Measurements from ENCODE around the gene PCSK1N. TPM values are rescaled to one million over a fixed set of nuclear protein-coding genes. Genes with fewer than 3 reads are reported as not detected.

PCSK1N gene
- total and polyA plus RNA-seq, 2 donors (not counting 3 experiments of a cell fraction or from before 2014, with no cell fraction given) = 0.44 TPM; not detected in 1

DNA sequence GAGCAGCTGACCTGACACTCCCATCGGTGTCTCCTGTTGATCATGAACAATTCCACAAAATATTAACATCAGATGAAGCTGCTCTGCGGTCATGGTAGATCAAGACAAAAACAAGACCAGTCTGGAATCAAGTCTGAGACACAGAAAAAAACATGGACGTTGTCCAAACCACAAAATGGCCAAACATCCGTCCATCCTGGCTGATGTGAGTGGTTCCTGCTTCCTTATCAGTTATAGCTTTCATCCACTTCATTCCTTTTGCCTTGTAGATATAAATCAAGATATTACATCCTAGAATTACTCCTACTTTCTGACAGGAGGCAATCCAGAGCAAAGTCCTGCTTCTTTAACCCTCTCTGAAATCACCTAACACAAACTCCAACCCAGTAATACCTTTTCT is 28.8 kb upstream of the PCSK1N start:
- H3K4me2 ChIP-seq (ENCODE audit: insufficient read depth, low read length) = no peak overlapping the region
- POLR2A ChIA-PET = no interaction called here

DNA sequence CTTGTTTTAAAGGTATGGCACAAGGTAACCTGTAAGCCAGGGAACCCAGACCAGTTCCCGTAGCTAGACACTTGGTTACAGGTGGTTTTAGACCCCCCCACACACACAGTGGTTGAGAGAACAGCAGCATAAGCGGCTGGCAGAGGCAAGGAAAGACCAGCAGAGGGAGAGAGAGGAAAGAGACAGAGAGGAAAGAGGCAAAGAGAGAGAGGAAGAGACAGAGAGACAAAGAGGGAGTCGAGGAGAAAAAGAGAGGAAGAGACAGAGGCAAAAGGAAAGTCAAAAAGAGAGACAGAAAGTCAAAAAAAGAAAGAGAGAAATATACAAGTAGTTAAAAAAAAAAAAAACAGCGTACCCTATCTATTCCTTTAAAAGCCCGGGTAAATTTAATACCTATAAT is 19.5 kb upstream of the PCSK1N start:
- Histone ChIP-seq H3K9me1 (replicated peaks; ENCODE audit: control insufficient read depth, extremely low read depth, insufficient read depth, low read length) (no peaks in the 10 kb centered on the region), H3K9me3 (replicated peaks; ENCODE audit: control insufficient read depth, insufficient read depth, low read length) (no peaks in the 10 kb centered on the region), H3K9ac (replicated peaks; ENCODE audit: extremely low read depth, insufficient read depth, low read length) (no peak overlapping the region), H3K27me3 (ENCODE audit: control insufficient read depth in 2 of 2, insufficient read depth in 2 of 2, low read length in 2 of 2) (no peaks in the 10 kb centered on the region), H3K79me2 (ENCODE audit: control insufficient read depth, insufficient read depth, low read length) (no peaks in the 10 kb centered on the region), H3K4me3 (replicated peaks in 1 of 3; ENCODE audit: insufficient read depth in 1 of 3, low read depth in 1 of 3, low read length in 3 of 3) (no peak overlapping the region), H4K20me1 (replicated peaks; ENCODE audit: control insufficient read depth, extremely low read depth, insufficient read depth, low read length) (no peaks in the 10 kb centered on the region), H3K36me3 (ENCODE audit: control insufficient read depth in 2 of 2, extremely low read depth in 1 of 2, insufficient read depth in 2 of 2, low read length in 2 of 2) (no peaks in the 10 kb centered on the region), H2AFZ (ENCODE audit: low read depth, low read length) (no peak overlapping the region), H3K27ac (ENCODE audit: insufficient read depth, low read depth, low read length) (no peak overlapping the region), H3K4me1 (ENCODE audit: control insufficient read depth, extremely low read depth, insufficient read depth, low read length) (no peaks in the 10 kb centered on the region), H3K4me2 (ENCODE audit: insufficient read depth, low read length) (no peak overlapping the region)
- FAIRE-seq = no peak
- ChIA-PET CTCF (no interaction called here), POLR2A (no interaction called here)
- dilution Hi-C loops (cut with MboI; ENCODE audit: extremely low pct_ligation_motif_present, low sequenced_read_pairs) (no loop called here), intact Hi-C loops (cut with micrococcal nuclease) (no loop called here)
- TF ChIP-seq POLR2AphosphoS5 (IDR thresholded peaks at IDR 0.05; ENCODE audit: insufficient read depth, low read depth, low read length) (no peak), MYC (IDR thresholded peaks at IDR 0.05; ENCODE audit: low read depth, low read length) (no peak), FOS (IDR thresholded peaks at IDR 0.05; ENCODE audit: borderline replicate concordance, insufficient read depth, low read length) (no peak), GATA2 (IDR thresholded peaks at IDR 0.05; ENCODE audit: insufficient read depth, insufficient read length, low read depth, low read length) (no peak), POLR2A (IDR thresholded peaks at IDR 0.05; ENCODE audit: low read depth, low read length) (no peak)
- TF ChIP-seq, protein P1, sequence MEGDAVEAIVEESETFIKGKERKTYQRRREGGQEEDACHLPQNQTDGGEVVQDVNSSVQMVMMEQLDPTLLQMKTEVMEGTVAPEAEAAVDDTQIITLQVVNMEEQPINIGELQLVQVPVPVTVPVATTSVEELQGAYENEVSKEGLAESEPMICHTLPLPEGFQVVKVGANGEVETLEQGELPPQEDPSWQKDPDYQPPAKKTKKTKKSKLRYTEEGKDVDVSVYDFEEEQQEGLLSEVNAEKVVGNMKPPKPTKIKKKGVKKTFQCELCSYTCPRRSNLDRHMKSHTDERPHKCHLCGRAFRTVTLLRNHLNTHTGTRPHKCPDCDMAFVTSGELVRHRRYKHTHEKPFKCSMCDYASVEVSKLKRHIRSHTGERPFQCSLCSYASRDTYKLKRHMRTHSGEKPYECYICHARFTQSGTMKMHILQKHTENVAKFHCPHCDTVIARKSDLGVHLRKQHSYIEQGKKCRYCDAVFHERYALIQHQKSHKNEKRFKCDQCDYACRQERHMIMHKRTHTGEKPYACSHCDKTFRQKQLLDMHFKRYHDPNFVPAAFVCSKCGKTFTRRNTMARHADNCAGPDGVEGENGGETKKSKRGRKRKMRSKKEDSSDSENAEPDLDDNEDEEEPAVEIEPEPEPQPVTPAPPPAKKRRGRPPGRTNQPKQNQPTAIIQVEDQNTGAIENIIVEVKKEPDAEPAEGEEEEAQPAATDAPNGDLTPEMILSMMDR (IDR thresholded peaks at IDR 0.05; ENCODE audit: extremely low read depth in 1 of 2, insufficient read depth in 1 of 2, low read depth in 1 of 2, low read length in 2 of 2) = peak in 1 of 2 donors; percentile 4
- DNase-seq (ENCODE audit: low read depth, low spot score) = no peak
- no TSS peak for BruUV-seq (replicated peaks)

More for the DNA sequence above, 28.8 kb upstream of the PCSK1N start:
- dilution Hi-C loops (cut with MboI; ENCODE audit: extremely low pct_ligation_motif_present, low sequenced_read_pairs) (no loop called here), intact Hi-C loops (cut with micrococcal nuclease) (no loop called here)
- no peaks in the 10 kb centered on the region for H3K36me3 ChIP-seq (ENCODE audit: control insufficient read depth in 2 of 2, extremely low read depth in 1 of 2, insufficient read depth in 2 of 2, low read length in 2 of 2)
- no peaks in the 10 kb centered on the region for H4K20me1 ChIP-seq (replicated peaks; ENCODE audit: control insufficient read depth, extremely low read depth, insufficient read depth, low read length)
- H3K27ac ChIP-seq (ENCODE audit: insufficient read depth, low read depth, low read length) = no peak overlapping the region
- DNase-seq (ENCODE audit: low read depth, low spot score) = peak; percentile 3
- TF ChIP-seq GATA2 (IDR thresholded peaks at IDR 0.05; ENCODE audit: insufficient read depth, insufficient read length, low read depth, low read length) = peak; percentile 48
- TF ChIP-seq, protein P1 (IDR thresholded peaks at IDR 0.05; ENCODE audit: extremely low read depth in 1 of 2, insufficient read depth in 1 of 2, low read depth in 1 of 2, low read length in 2 of 2) = no peak
- peak; percentile 77 for FAIRE-seq
- BruUV-seq (replicated peaks) = no TSS peak
- H3K27me3 ChIP-seq (ENCODE audit: control insufficient read depth in 2 of 2, insufficient read depth in 2 of 2, low read length in 2 of 2) = no peaks in the 10 kb centered on the region
- H2AFZ ChIP-seq (ENCODE audit: low read depth, low read length) = no peak overlapping the region
- H3K9me3 ChIP-seq (replicated peaks; ENCODE audit: control insufficient read depth, insufficient read depth, low read length) = no peaks in the 10 kb centered on the region
- no peak overlapping the region for H3K9ac ChIP-seq (replicated peaks; ENCODE audit: extremely low read depth, insufficient read depth, low read length)
- CTCF ChIA-PET = interaction anchor here (0.9 kb wide), 1 partner anchor 27 kb away, joined by 5 read pairs; no protein-coding TSS in a partner anchor
- peaks cover 2% of the 10 kb centered on the region for H3K4me1 ChIP-seq (ENCODE audit: control insufficient read depth, extremely low read depth, insufficient read depth, low read length)
- no peak overlapping the region for H3K4me3 ChIP-seq (replicated peaks in 1 of 3; ENCODE audit: insufficient read depth in 1 of 3, low read depth in 1 of 3, low read length in 3 of 3)
- H3K9me1 ChIP-seq (replicated peaks; ENCODE audit: control insufficient read depth, extremely low read depth, insufficient read depth, low read length) = no peaks in the 10 kb centered on the region
- H3K79me2 ChIP-seq (ENCODE audit: control insufficient read depth, insufficient read depth, low read length) = no peaks in the 10 kb centered on the region

All from endothelial cell of umbilical vein (primary cell).